Sigmoid colon (tissue), 7 donors: ENCODE measurements around the gene C12orf57. TPM values are rescaled to one million over a fixed set of nuclear protein-coding genes. Genes with fewer than 3 reads are reported as not detected.

ENCODE experiments used
- DNase-seq: peaks from one replicate; pipeline ENCODE4 v3.0.0-alpha.2; 2019
- H3K27ac ChIP-seq, 4 donors: fragments of 200-600 bp; sonication (generic); one replicate each; pipeline ENCODE4 v1.5.1; 2016 to 2019; ENCODE audit warnings: mild to moderate bottlenecking in 1 of 4
- H3K27me3 ChIP-seq, 3 donors: fragments of 200-600 bp; sonication (generic); one replicate each; pipeline ENCODE4 v1.5.1; 2019; ENCODE audit warnings: mild to moderate bottlenecking in 1 of 3
- H3K36me3 ChIP-seq, 4 donors: fragments of 200-600 bp; sonication (generic); one replicate each; pipeline ENCODE4 v1.5.1; 2016 to 2019
- H3K4me1 ChIP-seq, 4 donors: fragments of 200-600 bp; sonication (generic); one replicate each; pipeline ENCODE4 v1.5.1; 2017 to 2019
- H3K4me3 ChIP-seq, 4 donors: fragments of 200-600 bp; sonication (generic); one replicate each; pipeline ENCODE4 v1.5.1; 2017 to 2019; ENCODE audit warnings: mild to moderate bottlenecking in 2 of 4, moderate library complexity in 1 of 4
- H3K9me3 ChIP-seq, 4 donors: fragments of 200-600 bp in 3 of 4; sonication (generic) in 3 of 4; one replicate each; pipeline versions ENCODE4 v1.5.1 to v1.6.1; 2013 to 2019
- CTCF ChIP-seq, 4 experiments: fragments of 450-650 bp in 3 of 4; fragments of 200-600 bp in 1 of 4; IDR thresholded peaks; one replicate each; pipeline ENCODE4 v1.5.1; 2016 to 2019; ENCODE audit warnings: antibody characterized with exemption in 4 of 4, mild to moderate bottlenecking in 3 of 4, moderate library complexity in 2 of 4
- EP300 ChIP-seq, 4 donors: sonication (generic); formaldehyde crosslinking; IDR thresholded peaks; one replicate each; pipeline ENCODE4 v1.6.1; 2017; ENCODE audit warnings: antibody characterized with exemption in 4 of 4
- POLR2A ChIP-seq, 2 donors: fragments of 450-650 bp; IDR thresholded peaks; one replicate each; pipeline ENCODE4 v1.6.1; 2016; ENCODE audit warnings: antibody characterized with exemption in 2 of 2, mild to moderate bottlenecking in 2 of 2, moderate library complexity in 2 of 2
- POLR2AphosphoS5 ChIP-seq, 4 donors: sonication (generic); formaldehyde crosslinking; IDR thresholded peaks; one replicate each; pipeline ENCODE4 v1.6.1; 2017; ENCODE audit warnings: antibody characterized with exemption in 4 of 4
- WGBS, 2 donors: extraction: QIAGEN DNeasy Blood & Tissue Kit; methylation state at CpG; one replicate each; pipeline ENCODE4 v1.1.7; 2013; 5-methylcytosine and 5-hydroxymethylcytosine counted together
- intact Hi-C: fragments of 100-400 bp; cut with DNase I; formaldehyde crosslinking; loops from one replicate; pipeline ENCODE4 v1.15.1; 2023
- polyA plus RNA-seq, 3 donors: library from polyadenylated mRNA; stranded (reverse); fragments of 200-250 nt; gene quantifications; one replicate each; pipeline ENCODE4 v1.2.3, GENCODE V29; 2013
- total RNA-seq, 4 donors: library from RNA; depleted of rRNA; stranded (reverse); fragments of >200 nt; gene quantifications; one replicate each; pipeline ENCODE4 v1.1.0, GENCODE V29; 2016
- donor health status: healthy with polysubstance abuse.
- donor health status: Bipolar disorder and iron deficiency.
- donor health status: healthy.

The C12orf57 gene
- total and polyA plus RNA-seq, 7 donors: 305 to 810 (median 623) TPM

- intact Hi-C loops: no loop called here
- H3K4me3 ChIP-seq: no peak overlapping the region
- no peaks in the 10 kb centered on the region for H3K9me3 ChIP-seq
- DNase-seq: no peak
- H3K27me3 ChIP-seq: no peaks in the 10 kb centered on the region
- TF ChIP-seq POLR2AphosphoS5 (IDR thresholded peaks at IDR 0.05) (no peak), EP300 (IDR thresholded peaks at IDR 0.05) (no peak), POLR2A (IDR thresholded peaks at IDR 0.05) (no peak), CTCF (IDR thresholded peaks at IDR 0.05) (no peak)
- H3K36me3 ChIP-seq: peaks cover 0 to 33% (median 4%) of the 10 kb centered on the region in 4 donors
- H3K27ac ChIP-seq: peak overlapping the region; percentile 83 to 92 (median 90)
- 68 to 85% methylated on average over 14 of the region's 14 CpGs for WGBS, 2 donors
- peaks cover 0 to 25% (median 22%) of the 10 kb centered on the region in 4 donors for H3K4me1 ChIP-seq
Measured at GRCh38 chr12:6915789-6916285, 28.0 kb upstream of the C12orf57 start.

GRCh38 chr12:6916426-6917200 is 27.2 kb upstream of the C12orf57 start:
- no peak for TF ChIP-seq CTCF (IDR thresholded peaks at IDR 0.05)
- TF ChIP-seq POLR2AphosphoS5 (IDR thresholded peaks at IDR 0.05): no peak
- no peak for TF ChIP-seq EP300 (IDR thresholded peaks at IDR 0.05)
- TF ChIP-seq POLR2A (IDR thresholded peaks at IDR 0.05): no peak
- H3K27ac ChIP-seq: peak overlapping the region in 1 of 4 donors; percentile 90
- DNase-seq: peak; percentile 66
- H3K36me3 ChIP-seq: peaks cover 0 to 37% (median 4%) of the 10 kb centered on the region in 4 donors
- H3K27me3 ChIP-seq: no peaks in the 10 kb centered on the region
- H3K9me3 ChIP-seq: no peaks in the 10 kb centered on the region
- 96% methylated on average over 11 of the region's 11 CpGs for WGBS, 2 donors
- no peak overlapping the region for H3K4me3 ChIP-seq
- H3K4me1 ChIP-seq: peaks cover 0 to 25% (median 22%) of the 10 kb centered on the region in 4 donors
- intact Hi-C loops: no loop called here

GRCh38 chr12:6917491-6918231 is 26.2 kb upstream of the C12orf57 start:
- intact Hi-C loops: no loop called here
- Histone ChIP-seq H3K27me3 (no peaks in the 10 kb centered on the region), H3K36me3 (peaks cover 0 to 45% (median 6%) of the 10 kb centered on the region in 4 donors), H3K9me3 (no peaks in the 10 kb centered on the region), H3K27ac (no peak overlapping the region), H3K4me1 (peaks cover 0 to 25% (median 22%) of the 10 kb centered on the region in 4 donors), H3K4me3 (no peak overlapping the region)
- TF ChIP-seq CTCF (IDR thresholded peaks at IDR 0.05) (no peak), POLR2A (IDR thresholded peaks at IDR 0.05) (no peak), POLR2AphosphoS5 (IDR thresholded peaks at IDR 0.05) (no peak), EP300 (IDR thresholded peaks at IDR 0.05) (no peak)
- no peak for DNase-seq
- WGBS, 2 donors: 82 to 86% methylated on average over 14 of the region's 14 CpGs

GRCh38 chr12:6919588-6919987 is 24.2 kb upstream of the C12orf57 start:
- 68 to 80% methylated on average over 7 of the region's 7 CpGs for WGBS, 2 donors
- DNase-seq: peak; percentile 60
- Histone ChIP-seq H3K4me1 (peaks cover 0 to 26% (median 24%) of the 10 kb centered on the region in 4 donors), H3K36me3 (peaks cover 0 to 57% (median 6%) of the 10 kb centered on the region in 4 donors), H3K9me3 (no peaks in the 10 kb centered on the region), H3K27me3 (no peaks in the 10 kb centered on the region), H3K27ac (no peak overlapping the region), H3K4me3 (no peak overlapping the region)
- TF ChIP-seq POLR2AphosphoS5 (IDR thresholded peaks at IDR 0.05): no peak
- no peak for TF ChIP-seq POLR2A (IDR thresholded peaks at IDR 0.05)
- no peak for TF ChIP-seq EP300 (IDR thresholded peaks at IDR 0.05)
- no peak for TF ChIP-seq CTCF (IDR thresholded peaks at IDR 0.05)
- intact Hi-C loops: no loop called here
